Retinal pigment epithelial cell (primary cell): Measurements from ENCODE around the gene PIP4K2A.

Source experiments
- DNase-seq: peaks from one replicate; pipeline ENCODE4 v3.0.0-alpha.2; 2010; ENCODE audit warnings: low read depth
- H3K4me3 ChIP-seq: 2 replicates; pipeline ENCODE4 v1.5.1; 2011; ENCODE audit warnings: mild to moderate bottlenecking, low read length, control low read depth, moderate library complexity
- TF ChIP-seq, protein P1 (sequence below): conservative IDR thresholded peaks from 2 replicates; pipeline ENCODE4 v1.5.1; 2011; ENCODE audit warnings: low read depth, low read length, control low read depth, inconsistent platforms

The PIP4K2A gene

DNA sequence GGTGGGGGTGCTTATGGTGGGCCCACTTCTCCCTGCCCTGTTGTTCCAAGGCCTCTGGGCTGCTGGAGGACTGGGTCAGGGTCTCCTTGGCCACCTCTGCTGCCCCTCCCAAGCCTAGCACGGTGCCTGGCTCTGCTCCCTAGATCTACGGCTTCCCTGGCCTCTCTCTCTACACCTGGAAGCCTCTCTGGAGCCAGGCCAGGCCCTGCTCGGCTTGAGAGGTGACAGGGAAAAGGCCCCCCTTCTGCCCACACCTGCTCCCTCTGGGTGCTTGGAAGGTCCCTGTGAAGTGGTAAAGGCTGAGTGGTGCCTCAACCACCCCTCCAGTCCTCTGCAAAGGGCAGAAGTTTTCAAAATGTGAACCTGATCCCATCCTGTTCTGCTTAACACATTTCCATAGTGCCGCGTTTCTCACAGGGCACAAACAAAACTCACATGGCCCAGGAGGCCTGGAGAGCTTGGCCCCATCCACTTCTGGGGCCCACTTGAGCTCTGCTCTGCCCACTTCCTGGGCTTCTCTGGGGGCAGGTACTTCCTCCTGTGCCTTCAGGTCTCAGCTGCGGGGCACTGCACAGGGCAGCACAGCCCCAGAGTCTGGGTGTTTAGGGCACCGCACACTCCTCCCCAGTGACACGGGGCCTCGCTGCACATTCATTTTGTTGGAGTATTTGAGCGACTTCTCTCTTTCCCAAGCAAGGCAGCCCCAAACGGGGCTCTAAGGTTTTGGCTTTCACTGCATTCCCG is 169.9 kb downstream of the PIP4K2A start:
- DNase-seq = no peak
- H3K4me3 ChIP-seq = no peak overlapping the region
- TF ChIP-seq, protein P1, sequence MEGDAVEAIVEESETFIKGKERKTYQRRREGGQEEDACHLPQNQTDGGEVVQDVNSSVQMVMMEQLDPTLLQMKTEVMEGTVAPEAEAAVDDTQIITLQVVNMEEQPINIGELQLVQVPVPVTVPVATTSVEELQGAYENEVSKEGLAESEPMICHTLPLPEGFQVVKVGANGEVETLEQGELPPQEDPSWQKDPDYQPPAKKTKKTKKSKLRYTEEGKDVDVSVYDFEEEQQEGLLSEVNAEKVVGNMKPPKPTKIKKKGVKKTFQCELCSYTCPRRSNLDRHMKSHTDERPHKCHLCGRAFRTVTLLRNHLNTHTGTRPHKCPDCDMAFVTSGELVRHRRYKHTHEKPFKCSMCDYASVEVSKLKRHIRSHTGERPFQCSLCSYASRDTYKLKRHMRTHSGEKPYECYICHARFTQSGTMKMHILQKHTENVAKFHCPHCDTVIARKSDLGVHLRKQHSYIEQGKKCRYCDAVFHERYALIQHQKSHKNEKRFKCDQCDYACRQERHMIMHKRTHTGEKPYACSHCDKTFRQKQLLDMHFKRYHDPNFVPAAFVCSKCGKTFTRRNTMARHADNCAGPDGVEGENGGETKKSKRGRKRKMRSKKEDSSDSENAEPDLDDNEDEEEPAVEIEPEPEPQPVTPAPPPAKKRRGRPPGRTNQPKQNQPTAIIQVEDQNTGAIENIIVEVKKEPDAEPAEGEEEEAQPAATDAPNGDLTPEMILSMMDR = no peak

DNA sequence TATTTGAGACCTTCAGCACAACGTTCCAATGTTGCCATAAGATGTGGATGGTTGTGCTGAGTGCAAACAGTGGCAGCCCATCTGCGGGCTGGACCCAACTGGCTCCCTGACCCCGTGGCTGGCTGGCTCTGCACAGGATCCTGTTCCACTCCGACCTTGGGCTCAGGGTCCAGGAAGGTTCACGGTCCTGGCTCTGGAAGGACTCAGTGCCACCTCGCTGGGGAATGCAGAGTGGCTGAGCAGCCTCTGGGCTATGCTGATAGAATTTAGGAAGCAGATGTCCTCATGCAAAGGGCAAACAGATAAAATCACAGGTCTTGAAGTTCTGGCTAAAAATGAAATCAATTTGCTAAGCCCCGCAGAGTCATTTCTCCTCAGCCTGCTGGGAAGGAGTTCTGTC is 171.6 kb downstream of the PIP4K2A start:
- TF ChIP-seq, protein P1 = no peak
- no peak for DNase-seq
- no peak overlapping the region for H3K4me3 ChIP-seq

- TF ChIP-seq, protein P1 = no peak
- no peak for DNase-seq
- H3K4me3 ChIP-seq = no peak overlapping the region
Measured at GRCh38 chr10:22541900-22542299, 172.5 kb downstream of the PIP4K2A start.

GRCh38 chr10:22539579-22540298 is 174.6 kb downstream of the PIP4K2A start:
- TF ChIP-seq, protein P1 = no peak
- DNase-seq = no peak
- no peak overlapping the region for H3K4me3 ChIP-seq

GRCh38 chr10:22537810-22538209 is 176.6 kb downstream of the PIP4K2A start:
- DNase-seq = no peak
- TF ChIP-seq, protein P1 = no peak

GRCh38 chr10:22536620-22537019 is 177.8 kb downstream of the PIP4K2A start:
- H3K4me3 ChIP-seq = no peak overlapping the region
- TF ChIP-seq, protein P1 = no peak
- DNase-seq = no peak

More at GRCh38 chr10:22537810-22538209, 176.6 kb downstream of the PIP4K2A start:
- H3K4me3 ChIP-seq = no peak overlapping the region
